Chondrocyte (in vitro differentiated cells): ENCODE measurements around the gene GAS2. TPM values are rescaled to one million over a fixed set of nuclear protein-coding genes. Genes with fewer than 3 reads are reported as not detected.

Source experiments
- DNase-seq: peaks from one replicate; pipeline ENCODE4 v3.0.0; 2021; ENCODE audit warnings: mixed read lengths, low spot score
- H3K27ac Mint-ChIP-seq: one replicate; pipeline ENCODE4 v1.8.0; 2021; ENCODE audit warnings: mild to moderate bottlenecking, moderate library complexity, mixed read lengths; ENCODE audit not compliant: unreplicated experiment
- H3K27me3 Mint-ChIP-seq: 2 replicates; pipeline ENCODE4 v1.8.0; 2021; ENCODE audit warnings: low read depth, mixed read lengths
- H3K36me3 Mint-ChIP-seq: 2 replicates; pipeline ENCODE4 v1.8.0; 2021; ENCODE audit warnings: low read depth, mixed read lengths
- H3K4me1 Mint-ChIP-seq: 2 replicates; pipeline ENCODE4 v1.8.0; 2021; ENCODE audit warnings: low read depth, mild to moderate bottlenecking, mixed read lengths
- H3K4me3 Mint-ChIP-seq: one replicate; pipeline ENCODE4 v1.8.0; 2021; ENCODE audit warnings: mild to moderate bottlenecking, moderate library complexity, mixed read lengths; ENCODE audit not compliant: unreplicated experiment
- H3K9me3 Mint-ChIP-seq: 2 replicates; pipeline ENCODE4 v1.8.0; 2021; ENCODE audit warnings: low read depth, mixed read lengths
- total RNA-seq: library from RNA; stranded (reverse); gene quantifications from 3 replicates; pipeline ENCODE4 v1.2.1, GENCODE V29; 2021
- TF ChIP-seq, protein P1 (sequence below): fragments of 200-600 bp; sonication (generic); IDR thresholded peaks from 2 replicates; pipeline ENCODE4 v1.5.0; 2021; ENCODE audit warnings: antibody characterized with exemption, mild to moderate bottlenecking, moderate library complexity

GAS2 gene
- total RNA-seq, 1 donor from 2014 or later, result 1.7 TPM

DNA sequence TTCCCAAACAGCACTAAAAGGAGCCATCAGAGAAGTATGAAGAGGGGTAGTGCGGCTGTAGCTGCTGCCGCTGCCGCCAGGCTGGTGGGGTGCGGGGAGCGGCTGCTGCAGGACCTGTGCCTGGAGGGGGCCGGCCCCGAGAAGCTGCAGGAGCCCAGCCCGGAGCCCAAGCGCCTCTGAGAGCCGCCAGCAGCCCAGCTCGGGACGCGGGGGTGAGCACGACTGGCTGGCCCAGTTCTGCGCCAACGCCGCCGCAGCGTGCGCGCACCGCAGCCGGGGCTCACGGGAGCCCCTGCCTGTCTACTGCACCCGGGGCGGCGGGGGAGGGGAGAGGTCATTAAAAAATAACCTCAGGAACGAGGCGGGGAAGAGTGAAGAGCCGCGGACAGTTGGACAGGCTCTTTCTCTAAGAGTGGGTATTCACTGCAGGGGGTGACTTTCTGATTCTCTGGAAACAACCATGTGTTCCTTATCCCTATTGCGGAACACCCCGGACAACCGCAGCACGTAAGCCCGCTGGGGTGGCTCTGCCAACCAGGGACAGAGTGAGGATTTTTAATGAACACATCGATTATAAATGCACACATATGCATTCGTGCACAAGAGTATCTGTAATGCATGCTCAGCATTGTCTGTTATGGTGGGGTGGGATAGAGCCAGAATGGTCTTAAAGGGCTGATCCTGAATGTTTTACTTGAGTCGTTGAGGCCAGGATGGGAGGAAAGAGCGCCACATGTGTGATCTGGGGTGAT is 453 bp downstream of the GAS2 start:
- H3K4me1 Mint-ChIP-seq, result peaks cover 13% of the 10 kb centered on the region
- peaks cover 36% of the 10 kb centered on the region for H3K27me3 Mint-ChIP-seq
- no peaks in the 10 kb centered on the region for H3K36me3 Mint-ChIP-seq
- H3K9me3 Mint-ChIP-seq, result no peaks in the 10 kb centered on the region
- H3K4me3 Mint-ChIP-seq, result peak overlapping the region; percentile 73
- TF ChIP-seq, protein P1, sequence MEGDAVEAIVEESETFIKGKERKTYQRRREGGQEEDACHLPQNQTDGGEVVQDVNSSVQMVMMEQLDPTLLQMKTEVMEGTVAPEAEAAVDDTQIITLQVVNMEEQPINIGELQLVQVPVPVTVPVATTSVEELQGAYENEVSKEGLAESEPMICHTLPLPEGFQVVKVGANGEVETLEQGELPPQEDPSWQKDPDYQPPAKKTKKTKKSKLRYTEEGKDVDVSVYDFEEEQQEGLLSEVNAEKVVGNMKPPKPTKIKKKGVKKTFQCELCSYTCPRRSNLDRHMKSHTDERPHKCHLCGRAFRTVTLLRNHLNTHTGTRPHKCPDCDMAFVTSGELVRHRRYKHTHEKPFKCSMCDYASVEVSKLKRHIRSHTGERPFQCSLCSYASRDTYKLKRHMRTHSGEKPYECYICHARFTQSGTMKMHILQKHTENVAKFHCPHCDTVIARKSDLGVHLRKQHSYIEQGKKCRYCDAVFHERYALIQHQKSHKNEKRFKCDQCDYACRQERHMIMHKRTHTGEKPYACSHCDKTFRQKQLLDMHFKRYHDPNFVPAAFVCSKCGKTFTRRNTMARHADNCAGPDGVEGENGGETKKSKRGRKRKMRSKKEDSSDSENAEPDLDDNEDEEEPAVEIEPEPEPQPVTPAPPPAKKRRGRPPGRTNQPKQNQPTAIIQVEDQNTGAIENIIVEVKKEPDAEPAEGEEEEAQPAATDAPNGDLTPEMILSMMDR, result peak; percentile 39
- peak overlapping the region; percentile 28 for H3K27ac Mint-ChIP-seq
- no peak for DNase-seq

DNA sequence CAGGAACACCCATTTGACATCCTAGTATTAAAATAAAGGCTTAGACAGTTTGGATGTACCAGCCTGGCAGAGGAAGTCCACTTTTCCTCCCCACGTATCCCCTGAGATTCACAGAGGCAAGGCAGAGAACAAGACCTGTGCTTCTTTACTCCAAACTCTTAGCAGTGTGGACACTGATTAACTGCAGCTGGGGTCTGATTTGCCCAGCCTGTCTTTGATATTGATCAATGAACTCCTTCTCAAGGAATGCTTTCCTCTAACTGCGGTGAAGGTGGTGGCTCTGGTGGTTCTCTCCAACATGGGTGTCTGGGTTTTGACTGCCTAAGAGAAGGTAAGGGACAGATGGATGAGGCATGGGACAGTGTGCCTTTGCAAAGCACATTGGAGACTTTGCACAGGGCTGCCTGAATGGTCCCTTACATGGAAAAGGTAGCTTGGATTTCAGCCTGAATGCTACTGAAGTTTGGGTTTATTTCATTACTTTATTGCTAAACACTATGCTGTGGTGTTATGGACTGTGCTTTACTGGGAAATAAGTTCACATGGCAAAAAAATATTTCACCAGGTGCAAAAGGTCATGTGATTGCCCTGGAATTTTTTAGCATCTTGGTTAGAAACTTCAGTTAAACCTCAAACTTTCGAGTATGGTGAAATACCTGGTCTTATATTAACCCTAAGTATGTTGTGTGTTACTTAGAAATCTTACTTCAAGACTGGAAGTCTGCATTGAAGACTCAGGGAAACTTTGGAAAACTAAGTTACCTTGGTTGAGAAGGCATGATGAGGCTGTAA is 1.8 kb downstream of the GAS2 start:
- H3K27ac Mint-ChIP-seq, result no peak overlapping the region
- no peaks in the 10 kb centered on the region for H3K36me3 Mint-ChIP-seq
- H3K4me1 Mint-ChIP-seq, result peaks cover 19% of the 10 kb centered on the region
- no peak overlapping the region for H3K4me3 Mint-ChIP-seq
- H3K9me3 Mint-ChIP-seq, result no peaks in the 10 kb centered on the region
- no peak for DNase-seq
- H3K27me3 Mint-ChIP-seq, result peaks cover 39% of the 10 kb centered on the region
- TF ChIP-seq, protein P1, result no peak

DNA sequence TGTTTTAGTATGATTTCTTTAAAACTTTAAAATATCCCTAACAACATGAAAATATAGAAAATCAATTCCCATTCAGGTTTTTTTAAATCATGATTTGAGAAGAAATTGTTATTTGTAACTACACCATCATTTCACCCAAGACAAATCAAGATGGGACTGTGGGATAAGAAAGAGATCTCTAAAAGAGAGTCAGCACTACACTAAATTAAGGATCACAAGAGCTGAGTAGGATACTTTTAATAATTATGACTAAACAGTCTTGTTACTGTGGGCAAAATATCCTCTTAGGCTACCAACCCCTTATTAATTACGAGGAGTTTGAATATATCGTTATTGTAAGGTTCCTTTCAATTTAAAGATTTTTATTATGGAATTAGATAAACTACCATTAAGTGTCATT is 3.0 kb downstream of the GAS2 start:
- H3K27ac Mint-ChIP-seq, result no peak overlapping the region
- no peaks in the 10 kb centered on the region for H3K36me3 Mint-ChIP-seq
- no peak for DNase-seq
- H3K4me1 Mint-ChIP-seq, result peaks cover 19% of the 10 kb centered on the region
- H3K4me3 Mint-ChIP-seq, result no peak overlapping the region
- H3K27me3 Mint-ChIP-seq, result peaks cover 39% of the 10 kb centered on the region
- no peaks in the 10 kb centered on the region for H3K9me3 Mint-ChIP-seq
- TF ChIP-seq, protein P1, result no peak

DNA sequence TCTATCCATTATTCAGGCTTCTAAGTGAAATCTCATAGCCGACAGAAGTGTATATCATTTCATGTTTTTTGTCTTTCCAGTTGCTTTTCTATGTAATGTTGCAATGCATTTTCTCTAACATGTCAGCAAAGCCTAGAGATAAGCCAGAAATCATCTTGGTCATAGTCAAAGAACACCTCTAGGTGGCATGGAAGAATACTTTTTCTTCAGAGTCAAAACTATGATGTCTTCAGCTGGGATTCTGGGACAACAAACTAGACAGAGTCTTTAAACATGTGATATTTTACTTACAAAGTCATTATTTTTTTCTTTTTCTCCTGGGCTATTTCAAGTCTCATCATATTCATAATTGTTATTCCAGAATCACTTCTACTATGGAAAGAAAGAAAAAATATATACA is 4.4 kb downstream of the GAS2 start:
- no peak overlapping the region for H3K4me3 Mint-ChIP-seq
- peaks cover 29% of the 10 kb centered on the region for H3K4me1 Mint-ChIP-seq
- TF ChIP-seq, protein P1, result peak; percentile 81
- H3K27ac Mint-ChIP-seq, result no peak overlapping the region
- H3K36me3 Mint-ChIP-seq, result no peaks in the 10 kb centered on the region
- DNase-seq, result no peak
- no peaks in the 10 kb centered on the region for H3K9me3 Mint-ChIP-seq
- H3K27me3 Mint-ChIP-seq, result peaks cover 38% of the 10 kb centered on the region

DNA sequence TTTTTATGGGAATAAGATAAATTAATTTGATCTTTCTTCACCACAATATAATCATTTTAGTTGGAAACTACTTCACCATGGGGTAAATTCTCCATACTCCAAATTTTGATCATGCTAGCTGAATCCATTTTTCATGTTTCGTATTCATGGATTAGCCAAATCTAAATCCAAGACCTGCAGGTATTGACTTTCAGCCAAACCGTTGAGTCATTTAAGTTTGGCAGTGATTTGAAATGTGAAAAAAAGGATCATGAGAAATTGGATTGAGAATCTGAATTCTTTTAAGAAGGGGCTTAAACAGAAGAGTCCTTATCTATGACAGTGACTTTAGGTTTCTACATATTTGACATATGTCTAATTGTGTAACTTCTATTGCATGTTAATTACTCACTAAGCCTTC is 5.3 kb downstream of the GAS2 start:
- Mint-ChIP-seq H3K27ac (no peak overlapping the region), H3K36me3 (no peaks in the 10 kb centered on the region), H3K9me3 (no peaks in the 10 kb centered on the region), H3K4me1 (peaks cover 21% of the 10 kb centered on the region), H3K4me3 (no peak overlapping the region), H3K27me3 (peaks cover 32% of the 10 kb centered on the region)
- TF ChIP-seq, protein P1, result no peak
- no peak for DNase-seq
